AG09309 (cell line): ENCODE results near the gene DELE1.

Experiments
- DNase-seq: peaks from one replicate; pipeline ENCODE4 v3.0.0-alpha.2; 2010; ENCODE audit warnings: low read depth
- H3K4me3 ChIP-seq: 2 replicates; pipeline ENCODE4 v1.5.1; 2011; ENCODE audit warnings: mild to moderate bottlenecking, low read depth, low read length, moderate library complexity; ENCODE audit not compliant: control insufficient read depth
- CTCF ChIP-seq: IDR thresholded peaks from 2 replicates; pipeline ENCODE4 v1.5.1; 2011; ENCODE audit warnings: mild to moderate bottlenecking, low read depth, low read length, inconsistent platforms; ENCODE audit not compliant: insufficient read depth, control insufficient read depth; ENCODE audit errors: missing control alignments

Gene DELE1

GRCh38 chr5:141914199-141914743 lies 9.4 kb upstream of the DELE1 start:
- peak overlapping the region; percentile 31 for H3K4me3 ChIP-seq
- peak; percentile 34 for TF ChIP-seq CTCF
- no peak for DNase-seq

GRCh38 chr5:141914797-141915196 lies 8.9 kb upstream of the DELE1 start:
- DNase-seq = no peak
- TF ChIP-seq CTCF = no peak
- no peak overlapping the region for H3K4me3 ChIP-seq

DNA sequence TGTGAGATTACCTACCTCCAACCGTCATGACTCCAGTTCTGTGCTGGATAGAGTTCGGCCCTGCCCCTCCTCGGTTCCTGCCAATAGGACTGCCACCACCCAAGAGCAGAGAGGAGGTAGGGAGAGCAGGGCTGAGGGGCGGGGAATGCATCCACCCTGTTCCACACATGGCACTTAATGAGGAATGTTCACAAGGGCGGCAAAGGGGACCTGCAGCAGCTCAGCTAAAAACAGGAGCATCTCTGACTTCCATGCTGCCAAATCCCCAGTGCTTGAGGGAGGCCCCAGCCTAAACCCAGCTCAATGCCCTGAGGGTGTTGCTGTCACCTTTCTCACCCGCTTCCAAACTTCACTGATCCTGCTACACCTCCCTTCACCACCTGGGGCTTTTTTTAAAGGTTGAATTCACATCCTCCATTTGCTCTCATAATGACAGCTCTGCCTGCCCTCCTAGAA lies 7.8 kb upstream of the DELE1 start:
- no peak overlapping the region for H3K4me3 ChIP-seq
- DNase-seq = no peak
- no peak for TF ChIP-seq CTCF

GRCh38 chr5:141916522-141916921 lies 7.1 kb upstream of the DELE1 start:
- no peak for DNase-seq
- TF ChIP-seq CTCF = no peak

DNA sequence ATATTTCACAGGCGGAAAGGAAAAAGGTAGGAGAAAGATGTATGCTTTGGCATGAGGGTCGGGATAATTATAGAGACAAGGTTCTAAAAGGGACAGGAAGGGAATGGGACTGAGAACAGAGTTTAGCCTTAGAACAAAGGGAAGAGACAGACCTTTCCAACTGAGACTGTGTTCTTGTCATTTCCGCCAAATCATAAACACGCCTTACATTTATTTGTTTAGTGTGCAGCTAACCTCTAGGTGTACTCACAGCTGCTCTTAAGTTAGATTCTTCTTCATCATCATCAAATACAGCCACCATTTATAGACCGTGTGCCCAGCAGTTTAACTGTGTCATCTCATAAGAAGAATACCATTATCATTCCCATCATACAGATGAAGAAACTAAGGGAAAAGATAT lies 5.9 kb upstream of the DELE1 start:
- DNase-seq = no peak
- no peak for TF ChIP-seq CTCF
- no peak overlapping the region for H3K4me3 ChIP-seq

More at GRCh38 chr5:141916522-141916921, 7.1 kb upstream of the DELE1 start:
- H3K4me3 ChIP-seq = no peak overlapping the region

- no peak overlapping the region for H3K4me3 ChIP-seq
- no peak for TF ChIP-seq CTCF
- no peak for DNase-seq
Observed at GRCh38 chr5:141919218-141920119, 4.2 kb upstream of the DELE1 start.
